Tibial nerve (tissue), 4 donors: Measurements from ENCODE around the gene USP24. TPM values are rescaled to one million over a fixed set of nuclear protein-coding genes. Genes with fewer than 3 reads are reported as not detected.
"Not testable (repeated sequence)": the region's sequence is repeated elsewhere in the genome, so short reads cannot be mapped to it uniquely, and the experiment has no call there.

Source experiments
- DNase-seq, 2 donors: peaks; one replicate each; pipeline ENCODE4 v3.0.0-alpha.2; 2019; ENCODE audit warnings: low spot score in 2 of 2
- H3K27ac ChIP-seq, 4 donors: fragments of 200-600 bp; sonication (generic) in 3 of 4; one replicate each; pipeline ENCODE4 v1.5.1; 2017 to 2019; ENCODE audit warnings: mild to moderate bottlenecking in 1 of 4
- H3K27me3 ChIP-seq, 2 donors: fragments of 200-600 bp; sonication (generic) in 1 of 2; one replicate each; pipeline versions ENCODE4 v1.5.1 to v1.6.0; 2017 to 2019
- H3K36me3 ChIP-seq, 3 donors: fragments of 200-600 bp; sonication (generic); one replicate each; pipeline ENCODE4 v1.5.1; 2018 to 2019
- H3K4me1 ChIP-seq, 4 donors: fragments of 200-600 bp; sonication (generic) in 3 of 4; one replicate each; pipeline ENCODE4 v1.5.1; 2017 to 2019
- H3K4me3 ChIP-seq, 4 donors: fragments of 200-600 bp; sonication (generic) in 3 of 4; one replicate each; pipeline ENCODE4 v1.5.1; 2017 to 2019; ENCODE audit warnings: mild to moderate bottlenecking in 1 of 4, moderate library complexity in 1 of 4
- H3K9me3 ChIP-seq, 4 donors: fragments of 200-600 bp; sonication (generic) in 3 of 4; one replicate each; pipeline ENCODE4 v1.5.1; 2017 to 2019
- EP300 ChIP-seq, 2 donors: sonication (generic); formaldehyde crosslinking; IDR thresholded peaks; one replicate each; pipeline ENCODE4 v1.6.1; 2017; ENCODE audit warnings: antibody characterized with exemption in 2 of 2, mild to moderate bottlenecking in 1 of 2
- POLR2A ChIP-seq, 2 donors: fragments of 450-650 bp; IDR thresholded peaks; one replicate each; pipeline ENCODE4 v1.6.1; 2017; ENCODE audit warnings: antibody characterized with exemption in 2 of 2, mild to moderate bottlenecking in 2 of 2, moderate library complexity in 2 of 2
- WGBS, 2 donors: methylation state at CpG; one replicate each; pipeline ENCODE4 v1.1.5; 2018; 5-methylcytosine and 5-hydroxymethylcytosine counted together
- total RNA-seq, 4 donors: library from RNA; depleted of rRNA; stranded (reverse); fragments of >200 nt; gene quantifications; one replicate each; pipeline ENCODE4 v1.1.0, GENCODE V29; 2016
- TF ChIP-seq, protein P1 (sequence below), 5 experiments: fragments of 200-600 bp in 3 of 5; fragments of 450-650 bp in 2 of 5; sonication (generic) in 3 of 5; IDR thresholded peaks; one replicate each; pipeline ENCODE4 v1.5.1; 2016 to 2019; ENCODE audit warnings: antibody characterized with exemption in 5 of 5, mild to moderate bottlenecking in 3 of 5, moderate library complexity in 2 of 5

The USP24 gene
- total RNA-seq, 4 donors from 2014 or later = 46.8 to 63.8 (median 55.7) TPM

DNA sequence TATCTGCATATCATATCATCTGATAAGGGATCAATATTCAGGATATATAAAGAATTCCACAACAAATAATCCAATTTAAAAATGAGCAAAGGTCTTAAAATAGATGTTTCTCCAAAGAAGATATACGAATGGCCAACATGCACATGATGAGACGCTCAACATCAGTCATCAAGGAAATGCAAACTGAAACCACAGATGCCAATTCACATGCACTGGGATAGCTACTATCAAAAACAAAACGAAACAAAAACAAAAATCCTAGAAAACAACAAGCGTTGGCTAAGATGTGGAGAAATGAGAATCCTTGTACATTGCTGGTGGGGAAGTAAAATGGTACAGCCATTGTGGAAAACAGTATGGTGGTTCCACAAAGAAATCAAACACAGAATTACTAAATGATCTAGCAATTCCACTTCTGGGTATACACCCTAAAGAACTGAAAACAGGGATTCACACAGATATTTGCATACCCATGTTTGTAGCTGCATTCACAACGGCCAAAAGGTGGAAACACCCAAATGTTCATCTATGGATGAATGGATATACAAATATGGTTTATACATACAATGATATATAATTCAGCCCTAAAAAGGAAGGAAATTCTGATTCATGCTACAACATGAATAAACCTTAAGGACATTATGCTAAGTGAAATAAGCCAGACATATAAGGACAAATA, 96.4 kb downstream of the USP24 start:
- no peaks in the 10 kb centered on the region for H3K9me3 ChIP-seq
- no peak for DNase-seq
- H3K36me3 ChIP-seq = peaks cover 2 to 99% (median 15%) of the 10 kb centered on the region in 3 donors
- H3K27me3 ChIP-seq = no peaks in the 10 kb centered on the region
- no peak overlapping the region for H3K27ac ChIP-seq
- TF ChIP-seq POLR2A (IDR thresholded peaks at IDR 0.05) = no peak
- TF ChIP-seq EP300 (IDR thresholded peaks at IDR 0.05) = no peak
- TF ChIP-seq, protein P1, sequence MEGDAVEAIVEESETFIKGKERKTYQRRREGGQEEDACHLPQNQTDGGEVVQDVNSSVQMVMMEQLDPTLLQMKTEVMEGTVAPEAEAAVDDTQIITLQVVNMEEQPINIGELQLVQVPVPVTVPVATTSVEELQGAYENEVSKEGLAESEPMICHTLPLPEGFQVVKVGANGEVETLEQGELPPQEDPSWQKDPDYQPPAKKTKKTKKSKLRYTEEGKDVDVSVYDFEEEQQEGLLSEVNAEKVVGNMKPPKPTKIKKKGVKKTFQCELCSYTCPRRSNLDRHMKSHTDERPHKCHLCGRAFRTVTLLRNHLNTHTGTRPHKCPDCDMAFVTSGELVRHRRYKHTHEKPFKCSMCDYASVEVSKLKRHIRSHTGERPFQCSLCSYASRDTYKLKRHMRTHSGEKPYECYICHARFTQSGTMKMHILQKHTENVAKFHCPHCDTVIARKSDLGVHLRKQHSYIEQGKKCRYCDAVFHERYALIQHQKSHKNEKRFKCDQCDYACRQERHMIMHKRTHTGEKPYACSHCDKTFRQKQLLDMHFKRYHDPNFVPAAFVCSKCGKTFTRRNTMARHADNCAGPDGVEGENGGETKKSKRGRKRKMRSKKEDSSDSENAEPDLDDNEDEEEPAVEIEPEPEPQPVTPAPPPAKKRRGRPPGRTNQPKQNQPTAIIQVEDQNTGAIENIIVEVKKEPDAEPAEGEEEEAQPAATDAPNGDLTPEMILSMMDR (IDR thresholded peaks at IDR 0.05) = no peak
- no peaks in the 10 kb centered on the region for H3K4me1 ChIP-seq
- no peak overlapping the region for H3K4me3 ChIP-seq
- WGBS, 2 donors = 93 to 95% methylated on average over 5 of the region's 5 CpGs

DNA sequence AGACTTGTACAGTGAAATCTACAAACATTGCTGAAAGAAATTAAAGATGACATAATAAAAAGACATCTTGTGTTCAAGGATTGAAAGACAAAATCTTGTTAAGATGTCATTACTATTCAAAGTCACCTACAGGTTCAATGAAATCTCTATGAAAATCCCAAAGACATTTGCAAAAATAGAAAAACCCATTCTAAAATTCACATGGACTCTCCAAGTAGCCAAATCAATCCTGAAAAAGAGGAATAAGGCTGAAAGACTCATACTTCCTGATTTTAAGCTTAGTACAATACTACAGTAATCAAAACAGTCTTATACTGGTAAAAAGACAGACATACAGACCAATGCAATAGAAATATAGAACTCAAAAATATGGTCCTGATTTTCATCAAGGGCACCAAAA, 97.2 kb downstream of the USP24 start:
- H3K27me3 ChIP-seq = no peaks in the 10 kb centered on the region
- no peak overlapping the region for H3K4me3 ChIP-seq
- H3K9me3 ChIP-seq = no peaks in the 10 kb centered on the region
- H3K27ac ChIP-seq = no peak overlapping the region
- H3K36me3 ChIP-seq = peaks cover 2 to 99% (median 15%) of the 10 kb centered on the region in 3 donors
- H3K4me1 ChIP-seq = no peaks in the 10 kb centered on the region
- TF ChIP-seq EP300 (IDR thresholded peaks at IDR 0.05) (no peak), POLR2A (IDR thresholded peaks at IDR 0.05) (no peak)
- TF ChIP-seq, protein P1 (IDR thresholded peaks at IDR 0.05) = no peak
- no peak for DNase-seq

DNA sequence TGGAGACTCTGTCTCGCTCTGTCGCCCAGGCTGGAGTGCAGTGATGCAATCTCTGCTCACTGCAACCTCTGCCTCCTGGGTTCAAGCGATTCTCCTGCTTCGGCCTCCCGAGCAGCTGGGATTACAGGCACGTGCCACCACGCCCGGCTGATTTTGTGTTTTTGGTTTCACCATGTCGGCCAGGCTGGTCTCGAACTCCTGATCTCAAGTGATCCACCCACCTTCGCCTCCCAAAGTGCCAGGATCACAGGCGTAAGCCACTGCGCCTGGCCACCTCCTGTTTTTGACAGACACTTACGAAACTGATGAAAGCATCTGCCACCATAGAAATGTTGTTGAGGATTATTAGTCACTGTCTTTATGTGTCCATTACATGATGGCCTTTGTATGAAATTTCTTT, 106.2 kb downstream of the USP24 start:
- H3K36me3 ChIP-seq = peaks cover 0 to 88% (median 10%) of the 10 kb centered on the region in 3 donors
- not testable (repeated sequence) for H3K27me3 ChIP-seq, H3K4me3 ChIP-seq, H3K4me1 ChIP-seq, H3K27ac ChIP-seq, H3K9me3 ChIP-seq, DNase-seq
- 93 to 96% methylated on average over 14 of the region's 14 CpGs for WGBS, 2 donors

DNA sequence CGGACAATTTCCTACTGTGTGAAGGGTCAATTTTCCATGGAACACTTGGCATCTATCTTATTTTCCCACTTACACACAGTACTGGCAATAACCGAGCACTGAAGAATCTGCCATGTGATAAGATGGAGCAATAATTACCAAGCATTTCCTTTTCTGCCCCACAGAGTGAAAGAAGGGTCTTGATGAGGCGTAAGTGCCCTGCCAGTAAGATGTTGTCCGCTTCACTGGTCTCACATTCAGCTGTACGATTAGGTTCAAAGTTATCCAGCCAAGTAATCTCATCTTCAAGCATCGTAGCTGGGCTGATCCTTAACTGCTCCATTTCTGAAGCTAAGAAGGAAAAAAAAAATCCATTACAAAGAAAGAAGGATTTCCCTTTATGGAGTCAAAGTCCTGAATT, 108.1 kb downstream of the USP24 start:
- no peak overlapping the region for H3K4me3 ChIP-seq
- no peaks in the 10 kb centered on the region for H3K9me3 ChIP-seq
- TF ChIP-seq POLR2A (IDR thresholded peaks at IDR 0.05) (no peak), EP300 (IDR thresholded peaks at IDR 0.05) (no peak)
- TF ChIP-seq, protein P1 (IDR thresholded peaks at IDR 0.05) = no peak
- H3K27ac ChIP-seq = no peak overlapping the region
- peaks cover 0 to 87% (median 15%) of the 10 kb centered on the region in 3 donors for H3K36me3 ChIP-seq
- no peak for DNase-seq
- H3K4me1 ChIP-seq = no peaks in the 10 kb centered on the region
- H3K27me3 ChIP-seq = no peaks in the 10 kb centered on the region
- 81% methylated on average over 6 of the region's 6 CpGs for WGBS, 2 donors

DNA sequence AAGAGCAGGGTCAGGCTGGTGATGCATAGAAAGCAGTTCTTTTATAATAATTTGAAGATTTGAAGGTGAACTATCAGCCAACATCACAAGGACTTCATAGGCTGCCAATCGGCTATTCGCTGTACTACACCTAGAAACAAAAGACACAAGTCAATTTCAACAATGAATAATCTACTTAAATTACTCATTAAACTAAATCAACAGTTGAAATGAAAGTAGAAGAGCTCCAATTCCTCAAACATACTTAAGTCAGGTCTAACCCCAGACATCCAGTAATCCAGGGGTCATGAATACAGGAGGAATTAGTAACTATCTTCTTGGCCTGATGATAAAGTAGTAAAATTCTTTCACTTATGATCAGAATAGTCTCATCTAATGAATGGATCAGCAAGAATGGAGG, 111.3 kb downstream of the USP24 start:
- Histone ChIP-seq H3K4me1 (no peaks in the 10 kb centered on the region), H3K27ac (no peak overlapping the region), H3K36me3 (peaks cover 0 to 97% (median 17%) of the 10 kb centered on the region in 3 donors), H3K9me3 (no peaks in the 10 kb centered on the region), H3K4me3 (no peak overlapping the region), H3K27me3 (no peaks in the 10 kb centered on the region)
- TF ChIP-seq, protein P1 (IDR thresholded peaks at IDR 0.05) = no peak
- no peak for TF ChIP-seq EP300 (IDR thresholded peaks at IDR 0.05)
- TF ChIP-seq POLR2A (IDR thresholded peaks at IDR 0.05) = no peak
- 97 to 100% methylated on average over 2 of the region's 2 CpGs for WGBS, 2 donors
- no peak for DNase-seq
